GM23338 (cell line): ENCODE results near the gene UQCRC1.

Experiments
- CREB1 ChIP-seq: fragments of 250-450 bp; sonication (Bioruptor Pico); IDR thresholded peaks from 2 replicates; pipeline ENCODE4 v1.5.0; 2020; ENCODE audit warnings: low read depth, mild to moderate bottlenecking, moderate library complexity
- EZH2 ChIP-seq: fragments of 200-600 bp; sonication (generic); IDR thresholded peaks from one replicate; pipeline ENCODE4 v1.8.0; 2017; ENCODE audit warnings: antibody characterized with exemption, mild to moderate bottlenecking, low read depth; ENCODE audit not compliant: unreplicated experiment
- EZH2phosphoT487 ChIP-seq: fragments of 200-600 bp; sonication (generic); IDR thresholded peaks from one replicate; pipeline ENCODE4 v1.8.1; 2018; ENCODE audit warnings: antibody characterized with exemption; ENCODE audit not compliant: unreplicated experiment
- JUNB ChIP-seq: IDR thresholded peaks from one replicate; pipeline ENCODE4 v1.6.1; 2016; ENCODE audit warnings: antibody characterized with exemption; ENCODE audit not compliant: unreplicated experiment
- NANOG ChIP-seq: IDR thresholded peaks from 2 replicates; pipeline ENCODE4 v1.6.1; 2016; ENCODE audit warnings: antibody characterized with exemption, borderline replicate concordance
- POLR2AphosphoS5 ChIP-seq: IDR thresholded peaks from 2 replicates; pipeline ENCODE4 v1.6.1; 2016; ENCODE audit warnings: antibody characterized with exemption, low read depth
- STAT1 ChIP-seq: IDR thresholded peaks from one replicate; pipeline ENCODE4 v1.6.1; 2016; ENCODE audit warnings: antibody characterized with exemption; ENCODE audit not compliant: unreplicated experiment
- ZNF331 ChIP-seq: fragments of 250-450 bp; sonication (Bioruptor Pico); IDR thresholded peaks from 2 replicates; pipeline ENCODE4 v1.5.0; 2020; ENCODE audit warnings: low read depth, mild to moderate bottlenecking, moderate library complexity
- TF ChIP-seq, protein P1 (sequence below), 2 experiments: fragments of 200-600 bp in 1 of 2; sonication (generic) in 1 of 2; conservative IDR thresholded peaks; 2 replicates each; pipeline versions ENCODE4 v1.5.1 to v1.6.1; 2016 to 2017; ENCODE audit warnings: antibody characterized with exemption in 2 of 2, low read depth in 2 of 2, mild to moderate bottlenecking in 2 of 2, moderate library complexity in 1 of 2
- TF ChIP-seq, protein P2 (sequence below): IDR thresholded peaks from 2 replicates; pipeline ENCODE4 v1.6.1; 2016; ENCODE audit warnings: antibody characterized with exemption
- TF ChIP-seq, protein P3 (sequence below): IDR thresholded peaks from one replicate; pipeline ENCODE4 v1.6.1; 2018; ENCODE audit warnings: antibody characterized with exemption; ENCODE audit not compliant: unreplicated experiment

DNA sequence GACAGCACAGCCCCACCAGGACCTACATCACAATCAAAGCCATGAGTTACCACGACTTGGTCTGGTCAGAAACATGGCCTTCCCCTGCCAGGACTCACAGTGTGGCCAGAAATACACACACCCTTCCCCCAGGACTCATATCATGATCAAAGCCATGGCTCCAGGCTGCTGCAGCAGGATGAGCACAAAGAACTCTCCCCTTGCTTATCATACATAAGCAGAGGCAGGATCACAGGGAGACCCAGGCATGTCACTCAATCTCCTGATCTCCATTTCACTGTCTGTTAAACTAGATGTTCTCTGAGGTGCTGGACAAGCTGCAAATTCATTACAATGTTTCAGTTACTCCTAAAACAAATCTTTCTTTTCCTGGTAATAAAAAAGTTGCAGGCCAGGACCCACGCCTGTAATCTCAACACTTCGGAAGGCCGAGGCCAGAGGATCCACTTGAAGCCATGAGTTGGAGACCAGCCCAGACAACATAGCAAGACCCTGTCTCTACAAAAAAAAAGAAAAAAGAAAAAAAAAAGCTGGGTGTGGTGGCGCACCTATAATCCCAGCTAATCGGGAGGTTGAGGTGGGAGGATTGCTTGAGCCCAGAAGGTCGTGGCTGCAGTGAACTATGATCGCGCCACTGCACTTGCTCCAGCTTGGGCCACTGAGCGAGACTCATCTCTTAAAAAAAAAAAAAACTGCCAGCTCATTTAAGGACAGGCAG lies 54.1 kb downstream of the UQCRC1 start:
- no peak for TF ChIP-seq EZH2
- no peak for TF ChIP-seq STAT1
- TF ChIP-seq, protein P1, sequence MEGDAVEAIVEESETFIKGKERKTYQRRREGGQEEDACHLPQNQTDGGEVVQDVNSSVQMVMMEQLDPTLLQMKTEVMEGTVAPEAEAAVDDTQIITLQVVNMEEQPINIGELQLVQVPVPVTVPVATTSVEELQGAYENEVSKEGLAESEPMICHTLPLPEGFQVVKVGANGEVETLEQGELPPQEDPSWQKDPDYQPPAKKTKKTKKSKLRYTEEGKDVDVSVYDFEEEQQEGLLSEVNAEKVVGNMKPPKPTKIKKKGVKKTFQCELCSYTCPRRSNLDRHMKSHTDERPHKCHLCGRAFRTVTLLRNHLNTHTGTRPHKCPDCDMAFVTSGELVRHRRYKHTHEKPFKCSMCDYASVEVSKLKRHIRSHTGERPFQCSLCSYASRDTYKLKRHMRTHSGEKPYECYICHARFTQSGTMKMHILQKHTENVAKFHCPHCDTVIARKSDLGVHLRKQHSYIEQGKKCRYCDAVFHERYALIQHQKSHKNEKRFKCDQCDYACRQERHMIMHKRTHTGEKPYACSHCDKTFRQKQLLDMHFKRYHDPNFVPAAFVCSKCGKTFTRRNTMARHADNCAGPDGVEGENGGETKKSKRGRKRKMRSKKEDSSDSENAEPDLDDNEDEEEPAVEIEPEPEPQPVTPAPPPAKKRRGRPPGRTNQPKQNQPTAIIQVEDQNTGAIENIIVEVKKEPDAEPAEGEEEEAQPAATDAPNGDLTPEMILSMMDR (conservative IDR thresholded peaks at IDR 0.05; ENCODE audit: low read depth in 2 of 2) = no peak
- no peak for TF ChIP-seq CREB1 (CRISPR knock-in tag)
- TF ChIP-seq, protein P2, sequence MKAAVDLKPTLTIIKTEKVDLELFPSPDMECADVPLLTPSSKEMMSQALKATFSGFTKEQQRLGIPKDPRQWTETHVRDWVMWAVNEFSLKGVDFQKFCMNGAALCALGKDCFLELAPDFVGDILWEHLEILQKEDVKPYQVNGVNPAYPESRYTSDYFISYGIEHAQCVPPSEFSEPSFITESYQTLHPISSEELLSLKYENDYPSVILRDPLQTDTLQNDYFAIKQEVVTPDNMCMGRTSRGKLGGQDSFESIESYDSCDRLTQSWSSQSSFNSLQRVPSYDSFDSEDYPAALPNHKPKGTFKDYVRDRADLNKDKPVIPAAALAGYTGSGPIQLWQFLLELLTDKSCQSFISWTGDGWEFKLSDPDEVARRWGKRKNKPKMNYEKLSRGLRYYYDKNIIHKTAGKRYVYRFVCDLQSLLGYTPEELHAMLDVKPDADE = no peak
- TF ChIP-seq POLR2AphosphoS5 = no peak
- TF ChIP-seq, protein P3, sequence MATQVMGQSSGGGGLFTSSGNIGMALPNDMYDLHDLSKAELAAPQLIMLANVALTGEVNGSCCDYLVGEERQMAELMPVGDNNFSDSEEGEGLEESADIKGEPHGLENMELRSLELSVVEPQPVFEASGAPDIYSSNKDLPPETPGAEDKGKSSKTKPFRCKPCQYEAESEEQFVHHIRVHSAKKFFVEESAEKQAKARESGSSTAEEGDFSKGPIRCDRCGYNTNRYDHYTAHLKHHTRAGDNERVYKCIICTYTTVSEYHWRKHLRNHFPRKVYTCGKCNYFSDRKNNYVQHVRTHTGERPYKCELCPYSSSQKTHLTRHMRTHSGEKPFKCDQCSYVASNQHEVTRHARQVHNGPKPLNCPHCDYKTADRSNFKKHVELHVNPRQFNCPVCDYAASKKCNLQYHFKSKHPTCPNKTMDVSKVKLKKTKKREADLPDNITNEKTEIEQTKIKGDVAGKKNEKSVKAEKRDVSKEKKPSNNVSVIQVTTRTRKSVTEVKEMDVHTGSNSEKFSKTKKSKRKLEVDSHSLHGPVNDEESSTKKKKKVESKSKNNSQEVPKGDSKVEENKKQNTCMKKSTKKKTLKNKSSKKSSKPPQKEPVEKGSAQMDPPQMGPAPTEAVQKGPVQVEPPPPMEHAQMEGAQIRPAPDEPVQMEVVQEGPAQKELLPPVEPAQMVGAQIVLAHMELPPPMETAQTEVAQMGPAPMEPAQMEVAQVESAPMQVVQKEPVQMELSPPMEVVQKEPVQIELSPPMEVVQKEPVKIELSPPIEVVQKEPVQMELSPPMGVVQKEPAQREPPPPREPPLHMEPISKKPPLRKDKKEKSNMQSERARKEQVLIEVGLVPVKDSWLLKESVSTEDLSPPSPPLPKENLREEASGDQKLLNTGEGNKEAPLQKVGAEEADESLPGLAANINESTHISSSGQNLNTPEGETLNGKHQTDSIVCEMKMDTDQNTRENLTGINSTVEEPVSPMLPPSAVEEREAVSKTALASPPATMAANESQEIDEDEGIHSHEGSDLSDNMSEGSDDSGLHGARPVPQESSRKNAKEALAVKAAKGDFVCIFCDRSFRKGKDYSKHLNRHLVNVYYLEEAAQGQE = no peak
- TF ChIP-seq EZH2phosphoT487 = no peak
- no peak for TF ChIP-seq ZNF331 (CRISPR knock-in tag)
- no peak for TF ChIP-seq JUNB
- no peak for TF ChIP-seq NANOG
